Measurements from ENCODE around the gene P2RX1.
"Not testable (repeated sequence)": the region's sequence is repeated elsewhere in the genome, so short reads cannot be mapped to it uniquely, and the experiment has no call there.

P2RX1 gene

DNA sequence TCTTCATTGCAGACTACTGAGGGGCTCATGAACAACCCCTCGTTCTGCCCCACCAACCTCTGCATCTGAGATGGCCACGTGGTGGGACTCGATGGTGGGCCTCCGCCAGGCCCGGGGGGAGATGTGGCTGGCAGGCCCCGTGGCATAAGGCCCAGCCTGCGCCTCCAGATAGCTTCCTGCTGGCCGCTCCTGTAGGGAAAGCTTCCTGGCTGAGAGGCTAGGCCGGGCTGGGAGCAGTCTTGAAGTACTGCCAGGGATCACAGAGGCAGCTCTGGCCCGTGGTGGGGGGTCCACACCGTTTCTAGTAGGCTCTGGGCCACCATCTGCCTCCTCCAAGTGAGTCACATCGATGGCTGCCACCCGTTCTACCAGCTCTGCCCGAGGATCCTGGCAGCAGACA, 31.0 kb downstream of the P2RX1 start:
- no peak for DNase-seq

DNA sequence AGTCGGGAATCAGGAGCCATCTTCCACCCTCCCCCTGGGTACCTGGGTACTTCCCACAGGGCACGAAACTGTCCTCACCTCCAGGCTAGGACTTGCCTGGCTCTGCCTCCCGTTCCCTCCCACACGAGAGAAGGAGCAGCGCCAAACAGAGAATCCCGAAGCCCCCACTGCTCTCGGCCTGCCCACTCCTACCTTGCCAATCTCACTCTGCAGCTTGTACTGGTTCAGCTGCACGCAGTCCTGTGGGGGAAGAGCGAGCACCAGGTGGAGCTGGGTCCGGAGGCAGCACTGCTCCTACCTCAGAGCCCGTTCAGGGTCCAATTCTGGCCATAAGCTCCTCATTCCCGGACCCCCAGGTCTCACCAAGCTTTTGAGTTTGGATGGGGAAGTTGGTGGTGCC, 32.1 kb downstream of the P2RX1 start:
- no peak for DNase-seq

DNA sequence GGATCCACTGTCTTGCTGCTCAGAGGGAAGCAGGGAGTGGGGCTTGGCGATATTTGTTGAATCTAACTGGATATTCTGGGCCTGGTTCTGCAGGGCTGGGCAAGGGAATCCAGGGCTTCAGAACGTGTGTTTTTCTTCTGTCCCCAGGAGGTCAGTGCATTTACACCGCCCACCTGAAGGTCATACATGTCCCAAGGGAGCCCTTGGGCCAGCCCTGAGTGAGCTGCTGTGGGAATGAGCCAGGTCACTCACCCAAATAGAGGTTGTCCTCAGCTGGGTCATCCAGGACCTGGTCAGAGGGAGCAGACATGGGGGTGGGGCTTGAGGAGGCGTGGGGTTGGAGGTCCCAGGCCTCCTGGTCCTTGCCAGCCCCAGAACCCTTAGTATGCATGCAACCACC, 34.0 kb downstream of the P2RX1 start:
- DNase-seq = no peak

DNA sequence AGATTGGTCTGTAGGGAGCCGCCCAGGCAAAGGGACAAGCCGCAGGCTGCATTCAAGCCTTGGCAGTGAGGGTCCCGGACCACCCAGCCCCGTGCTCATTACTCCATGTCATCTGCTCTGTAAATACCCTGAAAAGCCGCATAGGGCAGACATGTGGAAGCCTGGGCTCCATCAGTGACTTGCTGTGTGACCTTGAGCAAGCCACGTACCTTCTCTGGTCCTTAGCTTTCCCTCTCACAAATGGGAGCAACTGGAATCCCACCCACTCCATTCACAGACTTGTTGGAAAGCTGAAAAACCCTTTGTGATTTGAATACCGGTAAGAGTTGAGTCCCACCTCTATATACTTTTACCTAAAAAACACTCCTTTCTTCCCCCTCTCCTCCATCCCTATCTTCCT, 35.3 kb downstream of the P2RX1 start:
- no peak for DNase-seq

DNA sequence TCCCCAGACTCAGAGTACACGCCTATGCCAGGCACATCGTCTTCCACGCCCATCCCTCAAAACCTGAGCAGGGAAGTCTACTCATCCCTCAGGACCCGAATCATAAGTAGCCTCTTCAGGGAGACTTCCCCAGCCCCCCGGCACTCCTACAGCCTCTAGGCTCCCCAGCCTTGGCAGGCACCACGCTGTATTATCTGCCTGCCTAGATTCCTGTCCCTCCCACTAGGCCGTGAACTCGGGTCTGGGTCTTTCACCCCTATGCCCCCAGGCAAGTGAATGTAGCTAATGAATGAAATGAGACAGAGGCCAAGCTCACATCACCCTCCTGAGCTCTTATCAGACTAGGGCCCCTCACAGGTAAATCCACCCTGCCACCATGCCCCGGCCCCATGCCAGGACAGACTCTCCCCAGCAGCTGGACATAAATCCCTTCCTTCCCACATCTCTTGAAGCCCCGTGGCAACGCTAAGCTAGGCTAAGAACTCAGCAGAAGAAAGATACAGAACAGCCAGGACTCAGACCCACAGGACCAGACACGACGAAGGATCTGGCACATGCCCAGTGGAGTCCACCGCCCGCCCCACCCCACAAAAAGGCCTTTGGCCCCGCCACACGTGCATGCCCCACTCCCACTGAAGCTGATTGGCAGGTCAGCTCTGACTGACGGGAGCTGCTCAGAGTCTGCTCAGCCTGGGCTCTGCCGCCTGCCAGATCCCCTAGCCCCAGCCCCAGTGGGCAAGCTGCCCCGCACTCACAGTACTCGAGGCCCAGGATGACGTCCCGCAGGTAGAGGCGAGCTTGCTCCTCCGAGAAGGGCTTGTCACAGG, 36.5 kb downstream of the P2RX1 start:
- no peak for DNase-seq

DNA sequence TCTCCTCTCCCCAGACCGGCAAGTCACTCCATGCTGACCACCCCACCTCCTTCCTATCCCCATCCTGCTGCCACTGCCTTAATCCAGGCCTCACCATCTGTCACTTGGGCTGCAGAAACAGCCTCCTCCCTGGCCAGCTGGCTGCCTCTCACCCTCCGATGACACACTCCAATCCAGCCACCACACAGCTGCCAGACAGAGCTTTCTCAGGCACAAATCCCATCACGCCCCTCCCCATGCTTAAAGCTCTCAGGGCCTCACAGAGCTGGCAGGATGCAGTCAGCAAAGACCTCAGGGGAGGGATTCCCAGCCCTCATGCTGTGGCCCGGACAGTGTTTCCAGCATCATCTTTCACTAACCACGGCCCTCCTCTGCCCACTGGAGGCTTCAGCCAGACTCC, 37.1 kb downstream of the P2RX1 start:
- no peak for DNase-seq

DNA sequence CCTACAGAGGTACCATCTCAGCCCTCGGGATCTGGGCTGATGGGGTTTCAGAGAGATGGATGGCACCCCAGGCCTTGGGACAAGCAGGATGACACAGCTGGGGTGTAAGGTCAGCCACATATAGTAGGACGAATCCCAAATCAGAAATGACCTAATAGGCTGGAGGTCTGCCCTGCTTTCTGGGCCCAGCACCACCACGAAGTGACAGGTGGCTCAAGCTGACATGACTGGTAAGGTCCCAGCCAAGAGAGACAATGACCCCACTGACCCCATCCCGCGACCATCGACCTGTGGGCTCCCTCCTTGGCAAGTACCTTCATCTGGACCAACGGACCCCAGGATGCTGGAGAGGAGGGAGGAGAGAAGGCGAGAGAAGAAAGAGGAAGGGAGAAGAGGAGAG, 39.0 kb downstream of the P2RX1 start:
- DNase-seq = no peak

DNA sequence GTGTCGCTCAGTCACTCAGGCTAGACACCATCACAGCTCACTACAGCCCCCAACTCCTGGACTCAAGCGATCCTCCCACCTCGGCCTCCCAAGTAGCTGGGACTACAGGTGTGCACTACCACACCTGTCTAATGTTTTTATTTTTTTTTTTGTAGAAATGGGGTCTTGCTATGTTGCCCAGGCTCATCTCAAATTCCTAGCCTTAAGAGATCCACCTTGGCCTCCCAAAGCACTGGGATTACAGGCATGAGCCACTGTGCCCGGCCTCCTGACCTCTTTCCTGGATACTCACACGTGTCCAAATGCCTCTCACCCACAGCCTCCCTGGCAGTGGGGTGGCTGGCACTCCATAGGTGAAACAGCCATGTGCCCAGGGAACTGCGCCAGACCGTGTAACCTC, 40.9 kb downstream of the P2RX1 start:
- DNase-seq = no peak

DNA sequence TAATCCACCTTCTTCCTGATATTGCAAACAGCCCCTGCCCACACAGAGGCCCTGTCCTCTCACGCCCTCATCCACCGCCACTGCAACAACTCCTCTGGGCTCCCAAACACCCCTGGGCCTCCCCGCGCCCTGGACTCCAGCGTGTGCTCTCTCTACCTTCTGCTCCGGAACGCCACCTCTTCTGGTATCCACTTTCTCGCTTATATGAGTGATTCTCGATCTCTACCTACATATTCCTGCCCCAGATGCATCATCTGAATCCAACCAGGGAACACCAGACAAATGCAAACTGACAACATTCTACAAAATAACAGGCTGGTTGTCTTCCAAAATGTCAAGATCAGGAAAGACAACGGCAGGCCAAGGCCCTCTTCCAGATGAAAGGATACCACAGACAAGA, 42.4 kb downstream of the P2RX1 start:
- DNase-seq = no peak

DNA sequence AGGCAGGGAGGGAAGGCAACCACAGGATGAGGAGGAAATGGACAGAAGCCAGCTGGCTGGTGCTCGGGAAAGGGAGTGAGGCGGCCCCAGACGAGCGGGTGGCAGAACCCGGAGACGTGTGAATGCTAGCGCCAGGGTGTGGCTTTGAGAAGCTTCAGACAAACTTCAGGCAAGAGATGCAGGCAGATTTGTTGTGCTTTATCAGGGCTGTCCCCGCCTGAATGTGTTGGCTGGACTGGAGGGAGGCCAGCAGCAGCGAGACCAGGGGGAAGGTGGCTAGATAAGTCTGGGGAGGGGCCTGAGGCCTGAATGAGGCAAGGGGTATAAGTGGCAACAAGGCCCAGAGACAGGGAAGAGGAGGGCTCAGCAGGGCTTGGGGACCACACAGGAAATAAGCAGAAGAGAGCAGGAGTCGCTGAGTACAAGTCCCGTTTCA, 45.4 kb downstream of the P2RX1 start:
- peak; percentile 63 for DNase-seq

DNA sequence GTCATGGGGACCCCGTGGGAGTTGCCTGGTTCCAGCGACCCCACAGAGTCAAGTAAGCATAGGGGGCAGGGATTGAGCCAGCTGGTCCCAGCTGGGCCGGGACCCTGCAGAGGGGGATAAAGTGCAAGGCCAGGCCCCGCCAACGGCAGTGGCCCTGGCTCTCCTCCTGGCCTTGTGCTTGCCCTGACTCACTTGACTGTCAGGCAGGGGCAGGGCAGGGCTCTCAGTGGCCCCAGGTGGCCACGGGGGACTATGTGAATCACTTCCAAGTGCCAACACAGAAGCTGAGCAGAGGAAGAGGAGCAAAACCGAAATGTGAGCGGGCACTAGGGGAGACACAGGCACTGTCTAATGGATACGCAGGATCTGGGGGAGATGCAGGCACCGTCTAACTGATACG, 48.7 kb downstream of the P2RX1 start:
- no peak for DNase-seq

DNA sequence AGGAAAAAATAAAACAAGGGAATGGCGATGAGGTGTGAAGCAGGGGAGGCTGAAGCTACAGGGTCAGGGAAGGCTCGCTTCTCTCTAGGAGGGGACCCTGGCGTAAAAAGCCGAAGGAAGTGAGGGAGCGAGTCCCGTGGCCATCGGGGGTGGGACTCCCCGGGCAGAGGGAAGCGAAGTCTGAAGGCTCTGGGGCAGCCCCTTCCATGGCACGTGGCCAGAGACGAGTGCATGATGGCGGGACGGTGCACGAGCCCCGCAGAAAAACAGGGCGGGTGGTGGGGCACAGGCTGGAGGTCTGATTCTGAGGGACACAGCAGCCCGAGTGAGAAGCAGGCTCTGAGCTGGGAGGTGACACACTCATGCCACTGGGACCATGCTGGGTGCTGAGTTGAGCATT, 49.2 kb downstream of the P2RX1 start:
- no peak for DNase-seq

DNA sequence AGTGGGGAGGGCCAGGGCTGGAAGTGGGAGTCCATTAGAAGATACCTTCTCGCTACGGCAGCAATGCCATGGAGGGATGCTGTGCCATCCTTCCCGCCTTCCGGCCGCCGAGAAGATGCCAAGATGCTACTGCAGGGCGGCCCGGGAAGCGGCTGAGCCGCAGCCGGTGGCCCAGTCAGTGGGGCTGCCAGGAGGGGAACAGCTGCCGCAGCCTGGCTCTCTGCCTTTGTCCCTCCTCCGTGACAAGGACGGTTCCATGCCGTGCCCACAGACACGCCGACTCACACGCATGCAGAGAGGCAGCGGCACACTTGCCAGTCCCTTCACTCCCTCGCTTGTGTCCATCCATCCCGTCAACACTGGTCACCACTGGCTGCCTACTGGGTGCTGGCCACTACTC, 50.0 kb downstream of the P2RX1 start:
- no peak for DNase-seq

DNA sequence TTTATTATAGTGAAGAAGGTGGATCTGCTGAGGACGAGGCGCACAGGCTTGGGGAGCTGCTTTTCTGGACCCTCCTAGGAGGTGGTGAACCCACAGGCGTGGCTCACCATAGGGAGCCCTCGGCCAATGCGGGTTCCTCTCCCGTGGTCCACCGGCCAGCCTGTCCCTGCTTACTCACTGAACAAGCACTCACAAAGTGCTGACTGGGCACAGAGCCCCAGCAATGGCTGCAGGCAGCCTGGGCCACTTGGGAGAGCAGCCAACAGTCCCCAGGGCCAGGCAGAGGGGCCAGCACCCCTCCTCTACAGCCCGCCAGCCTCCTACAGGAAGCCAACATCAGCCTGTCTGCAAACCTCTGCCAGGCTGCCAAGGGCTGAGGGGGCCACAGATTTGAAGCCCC, 51.1 kb downstream of the P2RX1 start:
- DNase-seq = no peak

DNA sequence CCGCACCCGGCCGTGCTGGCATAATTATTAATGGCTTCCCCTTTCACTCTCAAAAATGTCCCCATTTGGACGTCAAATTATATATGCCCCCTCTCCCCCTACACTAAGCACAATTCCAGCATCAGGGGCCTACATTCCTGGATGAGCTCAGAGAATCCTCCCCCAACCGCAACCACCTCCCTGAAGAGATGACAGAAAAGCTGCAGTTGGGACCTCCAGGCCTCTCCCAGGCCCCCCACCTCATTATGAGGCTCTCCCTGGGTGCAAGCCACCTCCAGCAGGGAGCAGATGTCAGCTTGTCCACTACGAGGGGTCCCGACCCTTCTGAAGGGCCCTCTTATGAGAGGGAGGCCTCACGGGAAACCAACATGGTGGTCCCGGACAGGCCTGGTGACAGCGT, 51.7 kb downstream of the P2RX1 start:
- no peak for DNase-seq

DNA sequence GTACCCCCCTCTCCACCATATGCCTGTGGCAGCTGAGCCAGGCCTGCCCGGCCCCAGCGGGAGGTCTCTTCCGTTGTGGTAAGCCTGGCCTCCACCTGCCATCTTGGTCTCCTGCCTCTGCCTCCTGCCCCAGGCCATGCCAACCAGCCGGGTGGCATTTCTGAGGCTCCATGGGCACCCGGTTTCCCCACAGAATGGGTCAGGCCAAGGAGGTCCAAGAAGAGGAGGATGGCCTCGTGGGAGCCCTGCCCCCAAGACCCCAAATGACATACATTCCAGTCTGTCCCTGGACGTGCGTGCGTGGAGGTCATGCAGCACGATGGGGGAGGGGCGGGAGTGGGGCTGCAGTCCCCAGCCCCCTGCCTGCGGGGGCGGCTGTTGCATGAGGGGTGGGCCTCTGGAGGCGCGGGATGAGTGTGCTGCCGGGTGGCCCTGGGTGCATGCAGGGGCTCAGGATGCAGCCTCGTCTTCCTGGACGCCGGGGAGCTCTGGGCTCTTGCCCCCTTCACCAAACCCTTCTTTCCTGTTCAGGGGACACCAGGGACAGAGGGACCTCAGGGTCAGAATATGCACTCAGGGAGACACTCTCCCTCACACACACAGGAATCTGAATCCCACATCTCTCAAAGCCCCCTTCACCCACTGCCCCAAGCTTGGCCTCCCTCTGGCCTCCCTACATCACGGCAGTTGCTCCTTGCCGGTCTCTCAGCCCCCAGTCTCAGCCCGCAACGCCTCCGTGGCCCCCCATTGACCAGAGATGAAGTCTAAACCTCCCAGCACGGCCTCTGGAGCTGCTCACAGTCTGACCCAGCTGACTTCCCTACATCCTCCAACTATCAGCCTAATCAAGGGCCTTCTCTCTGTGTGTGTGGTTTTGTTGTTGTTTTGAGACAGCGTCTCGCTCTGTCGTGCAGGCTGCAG, 54.2 kb downstream of the P2RX1 start:
- DNase-seq = no peak

DNA sequence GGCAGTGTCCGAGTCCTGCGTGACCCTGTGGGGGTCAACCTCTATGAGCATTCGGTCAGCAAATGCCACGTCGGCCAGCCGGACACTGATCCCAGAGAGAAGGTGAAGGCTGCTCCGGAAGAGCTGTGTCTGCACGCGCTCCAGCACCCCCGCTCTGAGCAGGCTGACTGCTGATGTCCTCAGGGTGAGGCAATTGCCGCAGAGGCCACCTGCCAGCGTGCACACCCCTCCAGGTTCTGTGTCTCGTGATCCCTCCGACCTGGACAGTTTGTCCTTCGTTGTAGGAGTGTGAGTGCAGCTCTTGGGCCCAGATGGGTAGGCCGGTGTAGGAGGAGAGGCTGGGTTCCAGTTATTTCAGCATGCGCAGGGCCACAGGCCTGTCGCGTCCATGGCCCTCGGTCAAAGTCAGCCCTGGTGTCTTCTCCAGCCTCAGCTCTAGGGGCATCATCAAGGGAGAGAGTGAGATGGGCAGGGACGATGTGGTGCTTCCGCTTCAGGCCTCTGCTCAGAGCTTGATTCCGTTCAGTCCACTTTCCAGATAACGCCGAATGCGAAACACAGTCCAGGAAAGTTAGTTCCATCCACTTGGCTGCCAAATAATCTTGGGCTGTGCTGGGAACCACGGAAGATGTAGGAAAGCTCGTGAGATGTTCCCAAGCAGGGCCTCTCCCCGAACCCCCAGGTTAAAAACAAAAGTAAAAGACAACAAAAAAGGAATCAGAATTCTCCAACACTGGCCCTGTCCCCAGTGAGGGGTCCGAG, 55.1 kb downstream of the P2RX1 start:
- DNase-seq = no peak

DNA sequence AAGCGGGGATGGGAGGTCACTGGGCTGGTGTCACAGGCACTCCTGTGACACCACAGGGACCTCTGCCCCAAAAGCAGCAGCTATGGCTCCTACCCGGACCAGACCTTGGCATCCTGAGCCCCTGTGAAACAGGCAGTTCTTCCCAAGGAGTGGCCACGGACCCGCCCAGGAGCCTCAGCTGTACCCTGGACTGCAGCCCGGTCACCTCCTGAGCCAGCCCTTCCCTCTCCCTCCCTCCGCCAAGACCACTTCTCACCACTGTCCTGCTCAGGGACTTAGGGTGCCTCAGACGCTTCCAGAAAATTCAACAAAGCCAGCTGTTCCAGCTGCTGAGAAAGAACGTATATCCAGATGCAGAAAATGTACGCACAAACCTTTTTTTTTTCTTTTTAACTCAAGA, 56.3 kb downstream of the P2RX1 start:
- no peak for DNase-seq

DNA sequence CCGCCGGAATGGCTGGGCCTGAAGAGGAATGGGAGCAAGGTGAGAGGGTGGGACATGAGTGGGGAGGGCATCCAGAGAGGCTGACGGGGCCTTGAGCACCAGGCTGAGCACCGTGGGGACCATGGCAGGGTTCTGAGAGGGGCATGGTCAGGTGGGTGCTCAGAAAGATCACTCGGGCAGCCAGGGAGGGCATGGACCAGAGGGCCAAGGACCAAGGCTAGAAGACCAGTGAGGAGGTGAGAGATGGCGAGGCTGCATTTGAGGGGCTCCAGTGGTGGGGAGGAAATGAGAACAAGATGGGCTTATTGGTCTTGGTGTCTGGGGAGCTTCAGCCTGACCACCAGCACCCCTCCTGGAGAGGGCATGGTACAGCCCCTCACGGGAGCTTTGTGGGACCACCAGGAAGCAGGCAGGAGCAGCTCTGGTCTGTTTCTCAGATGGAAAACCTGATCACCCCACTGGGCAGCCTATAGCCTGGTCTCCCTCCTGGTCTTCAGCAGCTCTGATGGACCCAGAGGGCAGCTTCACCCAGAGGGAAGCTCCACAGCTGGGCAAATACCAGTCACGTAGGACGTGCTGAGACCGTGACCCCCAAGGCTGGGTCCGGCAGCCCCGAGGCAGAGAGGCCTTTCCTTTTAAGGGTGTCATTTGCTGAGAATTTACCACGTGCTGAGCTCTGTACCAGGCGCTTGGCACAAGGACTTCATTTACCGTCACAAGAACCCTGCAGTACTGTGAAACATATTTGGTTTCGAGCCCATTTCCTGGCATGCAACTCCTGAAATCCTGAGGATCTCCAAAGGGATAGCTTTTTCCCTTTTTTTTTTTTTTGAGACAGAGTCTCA, 58.8 kb downstream of the P2RX1 start:
- DNase-seq = no peak

DNA sequence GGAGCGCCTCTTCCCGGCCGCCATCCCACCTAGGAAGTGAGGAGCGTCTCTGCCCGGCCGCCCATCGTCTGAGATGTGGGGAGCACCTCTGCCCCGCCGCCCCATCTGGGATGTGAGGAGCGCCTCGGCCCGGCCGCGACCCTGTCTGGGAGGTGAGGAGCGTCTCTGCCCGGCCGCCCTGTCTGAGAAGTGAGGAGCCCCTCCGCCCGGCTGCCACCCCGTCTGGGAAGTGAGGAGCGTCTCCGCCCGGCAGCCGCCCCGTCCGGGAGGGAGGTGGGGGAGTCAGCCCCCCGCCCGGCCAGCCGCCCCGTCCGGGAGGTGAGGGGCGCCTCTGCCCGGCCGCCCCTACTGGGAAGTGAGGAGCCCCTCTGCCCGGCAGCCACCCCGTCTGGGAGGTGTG, 62.1 kb downstream of the P2RX1 start:
- not testable (repeated sequence) for DNase-seq

DNA sequence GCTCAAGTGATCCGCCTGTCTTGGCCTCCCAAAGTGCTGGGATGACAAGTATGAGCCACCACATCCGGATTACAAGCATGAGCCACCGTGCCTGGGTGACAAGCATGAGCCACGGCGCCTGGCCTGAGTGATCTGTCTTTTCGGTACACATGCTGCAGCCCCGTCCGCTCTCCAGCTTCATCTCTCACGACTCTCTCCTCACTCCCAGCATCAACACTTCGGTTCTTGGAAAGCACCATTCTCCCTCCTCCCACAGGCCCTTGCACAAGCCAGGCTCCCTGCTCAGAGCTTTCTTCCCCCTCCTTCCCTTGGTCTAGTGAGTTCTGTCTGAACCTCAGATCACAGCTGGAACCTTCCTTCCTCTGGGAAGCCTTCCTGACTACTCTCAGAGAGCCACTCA, 63.7 kb downstream of the P2RX1 start:
- DNase-seq = no peak

DNA sequence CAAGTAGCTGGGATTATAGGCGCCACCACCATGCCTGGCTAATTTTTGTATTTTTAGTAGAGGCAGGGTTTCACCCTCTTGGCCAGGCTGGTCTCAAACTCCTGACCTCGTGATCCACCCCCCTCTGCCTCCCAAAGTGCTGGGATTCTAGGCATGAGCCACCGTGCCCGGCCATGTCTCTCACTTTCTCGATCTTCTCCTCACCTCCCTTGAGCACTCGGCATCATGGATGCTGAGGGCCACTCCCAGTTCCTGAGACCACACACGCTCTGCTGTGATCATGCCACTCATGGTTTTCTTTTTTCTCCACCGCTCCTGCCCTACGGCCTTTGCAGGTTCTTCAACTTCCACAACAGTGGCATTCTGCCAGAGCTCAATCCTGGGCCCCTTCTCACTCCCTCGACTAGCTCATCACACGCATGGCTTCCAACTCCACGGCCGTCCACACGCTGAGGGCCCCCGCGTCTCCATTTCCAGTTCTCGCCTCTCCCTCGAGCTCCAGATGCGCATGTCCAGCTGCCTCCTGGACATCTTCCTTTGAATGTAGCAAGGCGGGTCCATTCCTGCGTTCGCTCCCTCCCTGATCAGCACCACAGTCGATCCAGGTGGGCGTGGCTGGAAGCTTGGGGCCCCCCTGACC, 64.7 kb downstream of the P2RX1 start:
- no peak for DNase-seq

Data from activated CD8-positive, alpha-beta memory T cell treated with anti-CD3 and anti-CD28 coated beads for 24 hours (primary cell).